ENCODE results near the gene HLA-DPB1.
"Not testable (repeated sequence)": the region's sequence is repeated elsewhere in the genome, so short reads cannot be mapped to it uniquely, and the experiment has no call there.

Gene HLA-DPB1

DNA sequence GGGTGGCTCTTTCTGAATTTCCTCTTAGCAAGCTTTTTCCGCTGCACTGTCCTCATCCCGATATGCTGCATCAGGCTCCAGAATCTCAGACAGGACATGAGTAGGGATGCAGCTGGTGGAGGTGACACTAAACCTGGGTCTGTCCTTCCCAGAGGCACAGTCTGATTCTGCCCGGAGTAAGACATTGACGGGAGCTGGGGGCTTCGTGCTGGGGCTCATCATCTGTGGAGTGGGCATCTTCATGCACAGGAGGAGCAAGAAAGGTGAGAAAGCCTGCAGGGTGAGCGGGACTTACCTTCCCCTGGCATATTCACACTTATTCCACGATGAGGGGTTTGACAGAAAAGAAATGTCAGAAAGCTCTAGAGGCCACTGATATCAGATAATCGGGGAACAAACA is 9.8 kb downstream of the HLA-DPB1 start:
- Histone ChIP-seq H3K4me3 (ENCODE audit: low read depth in 1 of 2, low read length in 2 of 2) (no peak overlapping the region), H3K4me1 (ENCODE audit: control insufficient read depth in 1 of 2, insufficient read depth in 2 of 2, low read length in 2 of 2) (peaks cover 0 to 5% of the 10 kb centered on the region in 2 donors), H3K36me3 (ENCODE audit: control insufficient read depth in 1 of 2, insufficient read depth in 2 of 2, low read length in 2 of 2) (peaks cover 10 to 23% of the 10 kb centered on the region in 2 donors), H3K27me3 (ENCODE audit: low read depth, low read length) (no peaks in the 10 kb centered on the region), H3K9me3 (ENCODE audit: control insufficient read depth in 1 of 2, low read length in 2 of 2) (no peaks in the 10 kb centered on the region), H3K27ac (ENCODE audit: low read length) (no peak overlapping the region)

DNA sequence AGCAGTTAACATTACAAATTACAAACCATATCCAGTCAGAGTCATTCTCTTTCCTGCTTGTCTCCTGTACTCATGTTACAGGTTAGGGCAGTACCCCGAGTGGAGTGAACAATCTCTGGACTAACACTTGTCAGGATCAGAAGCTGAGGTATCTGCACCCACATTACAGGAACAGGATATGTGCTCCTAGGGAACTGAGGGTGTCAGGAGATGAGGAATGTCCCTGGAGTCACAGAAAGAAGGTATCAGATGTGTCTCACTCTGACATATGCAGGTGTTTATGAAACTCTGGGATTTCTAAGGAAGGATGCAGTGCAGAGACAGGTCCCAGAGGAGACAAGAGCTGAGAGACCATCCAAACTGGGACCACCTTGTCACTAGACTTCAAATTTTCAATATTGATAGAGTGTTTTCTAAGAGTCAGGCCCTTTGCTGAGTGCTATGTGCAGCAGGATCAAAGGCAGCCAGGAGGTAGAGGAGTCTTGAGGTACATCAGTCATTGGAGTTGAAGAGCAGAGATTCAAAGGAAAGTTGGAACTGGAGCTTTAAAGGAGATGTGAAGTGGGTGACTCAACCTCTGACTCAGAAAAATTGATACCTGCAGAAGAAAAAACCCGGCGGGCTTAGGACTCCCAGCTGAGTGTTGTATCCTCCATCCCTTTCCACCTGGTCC is 12.6 kb downstream of the HLA-DPB1 start:
- Histone ChIP-seq H3K9me3 (ENCODE audit: control insufficient read depth in 1 of 2, low read length in 2 of 2) (no peaks in the 10 kb centered on the region), H3K4me3 (ENCODE audit: low read depth in 1 of 2, low read length in 2 of 2) (no peak overlapping the region), H3K36me3 (ENCODE audit: control insufficient read depth in 1 of 2, insufficient read depth in 2 of 2, low read length in 2 of 2) (peaks cover 10 to 23% of the 10 kb centered on the region in 2 donors), H3K27ac (ENCODE audit: low read length) (no peak overlapping the region), H3K27me3 (ENCODE audit: low read depth, low read length) (no peaks in the 10 kb centered on the region), H3K4me1 (ENCODE audit: control insufficient read depth in 1 of 2, insufficient read depth in 2 of 2, low read length in 2 of 2) (no peaks in the 10 kb centered on the region)

DNA sequence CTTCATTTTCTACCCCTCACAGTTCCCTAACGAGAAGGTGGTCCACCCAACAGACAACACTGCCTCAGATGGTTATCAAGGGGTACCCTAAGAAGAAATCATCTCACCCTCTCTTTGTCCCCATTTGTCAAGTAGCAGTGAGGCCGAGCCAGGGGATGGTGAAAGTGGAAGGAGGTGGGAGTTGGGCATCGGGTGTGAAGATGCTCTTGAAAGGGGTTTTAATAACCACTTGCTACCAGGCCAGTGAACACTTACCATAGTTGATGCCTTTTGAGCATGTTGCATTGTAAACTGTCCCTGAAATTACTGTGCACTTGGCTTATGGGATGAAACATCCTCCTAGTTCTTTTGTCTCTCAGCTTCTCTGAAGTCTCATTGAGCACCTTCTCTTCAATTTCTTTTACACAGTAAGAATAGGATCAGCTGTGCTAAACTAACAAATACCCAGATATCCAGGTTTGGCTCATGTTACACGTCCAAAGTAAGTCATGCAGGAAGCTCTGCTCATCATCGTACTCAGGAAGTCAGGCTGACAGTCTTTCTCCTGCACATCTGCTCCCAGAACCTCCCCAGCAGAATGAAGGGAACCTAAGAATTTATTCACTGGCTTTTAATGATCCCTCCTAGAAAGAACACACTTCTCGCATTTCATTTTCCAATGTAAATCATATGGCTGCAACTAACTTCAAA is 13.3 kb downstream of the HLA-DPB1 start:
- no peaks in the 10 kb centered on the region for H3K27me3 ChIP-seq (ENCODE audit: low read depth, low read length)
- no peak overlapping the region for H3K27ac ChIP-seq (ENCODE audit: low read length)
- H3K36me3 ChIP-seq (ENCODE audit: control insufficient read depth in 1 of 2, insufficient read depth in 2 of 2, low read length in 2 of 2), result peaks cover 10 to 23% of the 10 kb centered on the region in 2 donors
- no peak overlapping the region for H3K4me3 ChIP-seq (ENCODE audit: low read depth in 1 of 2, low read length in 2 of 2)
- H3K9me3 ChIP-seq (ENCODE audit: control insufficient read depth in 1 of 2, low read length in 2 of 2), result no peaks in the 10 kb centered on the region
- no peaks in the 10 kb centered on the region for H3K4me1 ChIP-seq (ENCODE audit: control insufficient read depth in 1 of 2, insufficient read depth in 2 of 2, low read length in 2 of 2)

DNA sequence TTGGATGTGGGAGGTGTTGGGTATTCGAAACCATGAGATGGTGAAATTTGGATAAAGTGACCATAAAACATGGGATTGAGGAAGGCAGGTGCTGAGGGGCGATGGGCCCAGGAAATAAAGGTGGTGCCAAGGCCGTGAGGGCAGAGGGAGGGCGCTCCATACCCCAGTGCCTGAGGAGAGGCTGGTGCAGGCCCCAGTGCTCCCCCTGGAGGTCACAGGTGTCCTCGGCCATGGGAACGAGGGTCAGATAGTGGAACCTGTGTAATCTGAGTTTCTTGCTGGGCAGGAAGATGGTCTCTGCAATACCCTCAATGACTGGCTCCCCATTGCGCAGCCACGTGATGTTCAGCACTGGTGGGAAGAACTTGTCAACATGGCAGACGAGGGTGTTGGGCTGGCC is 16.2 kb downstream of the HLA-DPB1 start:
- no peak overlapping the region for H3K27ac ChIP-seq (ENCODE audit: low read length)
- no peaks in the 10 kb centered on the region for H3K27me3 ChIP-seq (ENCODE audit: low read depth, low read length)
- H3K36me3 ChIP-seq (ENCODE audit: control insufficient read depth in 1 of 2, insufficient read depth in 2 of 2, low read length in 2 of 2), result peaks cover 3 to 6% of the 10 kb centered on the region in 2 donors
- H3K9me3 ChIP-seq (ENCODE audit: control insufficient read depth in 1 of 2, low read length in 2 of 2), result no peaks in the 10 kb centered on the region
- no peak overlapping the region for H3K4me3 ChIP-seq (ENCODE audit: low read depth in 1 of 2, low read length in 2 of 2)
- H3K4me1 ChIP-seq (ENCODE audit: control insufficient read depth in 1 of 2, insufficient read depth in 2 of 2, low read length in 2 of 2), result no peaks in the 10 kb centered on the region

DNA sequence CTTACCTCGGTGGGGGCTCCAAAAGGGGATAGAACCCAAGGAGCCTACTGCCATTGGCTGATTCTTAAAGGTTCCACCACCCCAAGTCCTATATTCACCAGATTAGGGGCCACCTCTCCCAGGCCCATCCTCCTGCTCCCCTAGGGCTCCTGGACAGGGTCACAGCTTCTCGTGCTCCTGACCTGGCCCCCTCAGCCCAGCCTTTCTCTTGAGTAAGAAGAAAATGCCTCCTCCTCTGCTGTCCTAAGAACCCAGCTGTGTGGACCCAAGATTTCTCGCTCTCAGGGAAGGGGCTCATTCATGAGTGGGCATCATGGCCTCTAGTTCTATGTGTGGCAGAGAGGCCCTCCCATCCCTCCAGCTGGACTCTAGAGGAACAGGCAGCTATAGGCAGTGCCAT is 16.6 kb downstream of the HLA-DPB1 start:
- Histone ChIP-seq H3K27me3 (ENCODE audit: low read depth, low read length) (no peaks in the 10 kb centered on the region), H3K4me1 (ENCODE audit: control insufficient read depth in 1 of 2, insufficient read depth in 2 of 2, low read length in 2 of 2) (no peaks in the 10 kb centered on the region), H3K27ac (ENCODE audit: low read length) (no peak overlapping the region), H3K4me3 (ENCODE audit: low read depth in 1 of 2, low read length in 2 of 2) (no peak overlapping the region), H3K36me3 (ENCODE audit: control insufficient read depth in 1 of 2, insufficient read depth in 2 of 2, low read length in 2 of 2) (peaks cover 1 to 6% of the 10 kb centered on the region in 2 donors), H3K9me3 (ENCODE audit: control insufficient read depth in 1 of 2, low read length in 2 of 2) (no peaks in the 10 kb centered on the region)

DNA sequence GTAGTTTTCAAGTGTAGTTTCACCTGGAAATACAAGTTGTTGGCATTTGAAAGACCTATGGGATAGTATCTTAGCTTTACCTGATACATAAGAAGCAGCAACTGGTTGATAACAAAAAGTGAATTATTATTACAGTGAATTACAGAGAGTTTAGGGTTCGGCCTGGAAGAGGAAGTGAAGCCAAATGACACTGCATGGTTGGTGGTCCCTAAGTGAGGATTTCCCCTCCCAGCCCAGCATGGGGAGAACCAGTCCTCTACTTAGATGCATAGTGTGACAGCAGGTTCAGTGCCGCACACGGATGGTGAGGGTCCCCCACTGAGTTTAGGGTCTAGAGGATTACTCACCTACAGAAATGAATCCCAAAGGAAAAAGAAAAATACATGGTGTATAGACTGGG is 18.1 kb downstream of the HLA-DPB1 start:
- H3K9me3 ChIP-seq (ENCODE audit: control insufficient read depth in 1 of 2, low read length in 2 of 2), result no peaks in the 10 kb centered on the region
- no peaks in the 10 kb centered on the region for H3K4me1 ChIP-seq (ENCODE audit: control insufficient read depth in 1 of 2, insufficient read depth in 2 of 2, low read length in 2 of 2)
- H3K36me3 ChIP-seq (ENCODE audit: control insufficient read depth in 1 of 2, insufficient read depth in 2 of 2, low read length in 2 of 2), result no peaks in the 10 kb centered on the region

DNA sequence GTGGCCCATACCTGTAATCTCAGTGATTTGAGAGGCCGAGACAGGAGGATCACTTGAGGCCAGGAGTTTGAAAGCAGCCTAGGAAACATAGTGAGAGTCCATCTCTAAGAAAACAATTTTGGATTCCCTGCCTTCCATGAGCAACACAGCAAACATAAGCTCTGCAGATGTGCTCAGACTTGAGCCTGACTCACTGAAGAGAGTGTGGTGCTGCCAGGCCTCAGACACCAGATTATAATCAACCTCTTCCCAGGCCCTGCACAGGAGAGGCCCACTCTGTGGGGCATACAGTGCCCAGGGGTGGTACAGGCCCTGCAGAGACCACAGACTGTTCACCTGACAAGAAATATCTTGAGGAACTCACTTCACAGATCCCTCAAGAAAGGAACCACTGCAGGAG is 19.9 kb downstream of the HLA-DPB1 start:
- H3K36me3 ChIP-seq (ENCODE audit: control insufficient read depth in 1 of 2, insufficient read depth in 2 of 2, low read length in 2 of 2), result no peaks in the 10 kb centered on the region
- no peak overlapping the region for H3K27ac ChIP-seq (ENCODE audit: low read length)
- H3K4me1 ChIP-seq (ENCODE audit: control insufficient read depth in 1 of 2, insufficient read depth in 2 of 2, low read length in 2 of 2), result no peaks in the 10 kb centered on the region
- no peak overlapping the region for H3K4me3 ChIP-seq (ENCODE audit: low read depth in 1 of 2, low read length in 2 of 2)
- peaks cover 0 to 4% of the 10 kb centered on the region in 2 donors for H3K9me3 ChIP-seq (ENCODE audit: control insufficient read depth in 1 of 2, low read length in 2 of 2)
- no peaks in the 10 kb centered on the region for H3K27me3 ChIP-seq (ENCODE audit: low read depth, low read length)

More for the DNA sequence above, 18.1 kb downstream of the HLA-DPB1 start:
- H3K27ac ChIP-seq (ENCODE audit: low read length), result no peak overlapping the region
- no peaks in the 10 kb centered on the region for H3K27me3 ChIP-seq (ENCODE audit: low read depth, low read length)
- no peak overlapping the region for H3K4me3 ChIP-seq (ENCODE audit: low read depth in 1 of 2, low read length in 2 of 2)

DNA sequence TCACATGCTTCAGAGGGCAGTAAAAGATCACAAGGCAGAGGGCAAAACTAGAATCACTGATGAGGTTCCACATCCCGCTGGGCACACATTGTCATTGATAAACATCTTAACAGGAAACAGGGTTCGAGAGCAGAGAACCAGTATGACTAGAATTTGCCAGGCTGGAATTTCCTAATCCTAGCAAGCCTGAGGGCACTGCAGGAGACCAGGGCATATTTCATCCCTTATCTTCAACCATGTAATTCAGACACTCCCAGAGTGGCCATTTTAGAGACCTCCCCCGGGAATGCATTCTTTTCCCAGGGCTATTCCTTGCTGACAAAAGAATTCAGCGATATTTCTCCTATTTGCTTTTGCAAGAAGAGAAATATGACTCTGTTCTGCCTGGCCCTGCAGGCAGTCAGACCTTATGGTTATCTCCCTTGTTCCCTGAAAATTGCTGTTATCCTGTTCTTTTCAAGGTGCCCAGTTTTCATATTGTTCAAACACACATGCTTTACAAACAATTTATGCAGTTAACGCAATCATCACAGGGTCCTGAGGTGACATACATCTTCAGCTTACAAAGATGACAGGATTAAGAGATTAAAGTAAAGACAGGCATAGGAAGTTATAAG is 25.4 kb downstream of the HLA-DPB1 start:
- not testable (repeated sequence) for H3K36me3 ChIP-seq (ENCODE audit: control insufficient read depth in 1 of 2, insufficient read depth in 2 of 2, low read length in 2 of 2); H3K4me3 ChIP-seq (ENCODE audit: low read depth in 1 of 2, low read length in 2 of 2); H3K27me3 ChIP-seq (ENCODE audit: low read depth, low read length); H3K4me1 ChIP-seq (ENCODE audit: control insufficient read depth in 1 of 2, insufficient read depth in 2 of 2, low read length in 2 of 2); H3K27ac ChIP-seq (ENCODE audit: low read length)
- H3K9me3 ChIP-seq (ENCODE audit: control insufficient read depth in 1 of 2, low read length in 2 of 2), result peaks cover 0 to 10% of the 10 kb centered on the region in 2 donors

DNA sequence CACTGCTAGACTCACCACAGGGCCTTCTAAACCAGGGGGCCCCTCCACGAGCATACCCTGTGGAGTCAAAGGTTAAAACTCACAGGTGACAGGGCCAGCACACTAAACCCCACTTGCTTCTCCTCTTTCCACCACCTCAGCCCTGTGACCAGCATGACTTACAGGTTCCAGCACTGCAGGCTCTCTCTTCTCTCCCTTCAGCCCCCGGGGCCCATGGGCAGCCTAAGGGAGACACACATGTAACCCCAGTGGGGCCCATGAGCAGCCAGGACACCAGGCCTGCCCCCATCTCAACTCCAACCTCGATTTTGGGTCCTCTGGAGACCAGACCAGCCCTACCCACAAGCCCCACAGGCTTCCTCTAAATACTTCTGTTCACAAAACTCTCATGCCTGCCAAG is 28.0 kb downstream of the HLA-DPB1 start:
- no peak overlapping the region for H3K4me3 ChIP-seq (ENCODE audit: low read depth in 1 of 2, low read length in 2 of 2)
- no peaks in the 10 kb centered on the region for H3K27me3 ChIP-seq (ENCODE audit: low read depth, low read length)
- H3K27ac ChIP-seq (ENCODE audit: low read length), result no peak overlapping the region
- H3K4me1 ChIP-seq (ENCODE audit: control insufficient read depth in 1 of 2, insufficient read depth in 2 of 2, low read length in 2 of 2), result no peaks in the 10 kb centered on the region
- peaks cover 0 to 10% of the 10 kb centered on the region in 2 donors for H3K9me3 ChIP-seq (ENCODE audit: control insufficient read depth in 1 of 2, low read length in 2 of 2)
- no peaks in the 10 kb centered on the region for H3K36me3 ChIP-seq (ENCODE audit: control insufficient read depth in 1 of 2, insufficient read depth in 2 of 2, low read length in 2 of 2)

DNA sequence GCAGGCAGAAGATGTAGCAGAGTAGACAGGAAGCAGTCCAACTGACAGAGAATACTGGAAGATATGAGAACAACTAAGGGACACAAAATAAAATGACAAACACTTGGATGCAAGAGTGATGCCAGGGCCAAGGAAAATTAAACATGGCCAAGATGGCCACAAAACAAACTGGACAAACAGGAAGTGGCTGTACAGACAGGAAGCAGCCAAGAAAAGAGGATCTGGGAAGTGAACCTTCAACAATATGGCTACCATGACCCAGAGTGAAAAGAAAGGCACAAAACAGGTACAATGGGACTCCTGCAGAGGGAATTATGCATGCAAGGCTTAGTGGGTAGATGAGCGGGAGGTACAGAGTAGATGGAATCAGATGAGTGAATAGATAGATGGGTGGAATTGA is 29.1 kb downstream of the HLA-DPB1 start:
- H3K4me3 ChIP-seq (ENCODE audit: low read depth in 1 of 2, low read length in 2 of 2), result no peak overlapping the region
- H3K4me1 ChIP-seq (ENCODE audit: control insufficient read depth in 1 of 2, insufficient read depth in 2 of 2, low read length in 2 of 2), result no peaks in the 10 kb centered on the region
- H3K9me3 ChIP-seq (ENCODE audit: control insufficient read depth in 1 of 2, low read length in 2 of 2), result peaks cover 0 to 10% of the 10 kb centered on the region in 2 donors
- no peaks in the 10 kb centered on the region for H3K36me3 ChIP-seq (ENCODE audit: control insufficient read depth in 1 of 2, insufficient read depth in 2 of 2, low read length in 2 of 2)
- no peak overlapping the region for H3K27ac ChIP-seq (ENCODE audit: low read length)
- no peaks in the 10 kb centered on the region for H3K27me3 ChIP-seq (ENCODE audit: low read depth, low read length)

DNA sequence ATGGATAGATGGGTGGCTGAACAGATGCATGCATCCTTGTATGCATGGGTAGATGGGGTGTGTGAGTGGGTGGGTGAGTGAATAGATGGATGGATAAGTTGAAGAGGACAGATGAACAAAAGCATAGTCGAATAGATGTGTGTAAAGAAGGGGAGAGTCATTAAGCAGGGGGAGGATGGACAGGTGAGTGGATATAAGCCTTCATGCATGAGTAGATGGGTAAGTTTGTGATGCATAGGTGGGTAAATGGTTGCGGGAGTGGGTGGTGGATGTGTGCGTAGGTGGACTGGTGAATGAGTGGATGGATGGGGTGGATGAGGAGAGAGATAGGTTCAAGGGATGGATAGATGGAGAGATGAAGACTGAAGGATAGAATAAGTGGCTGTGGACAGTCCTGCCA is 29.6 kb downstream of the HLA-DPB1 start:
- Histone ChIP-seq H3K27me3 (ENCODE audit: low read depth, low read length) (no peaks in the 10 kb centered on the region), H3K27ac (ENCODE audit: low read length) (no peak overlapping the region), H3K36me3 (ENCODE audit: control insufficient read depth in 1 of 2, insufficient read depth in 2 of 2, low read length in 2 of 2) (no peaks in the 10 kb centered on the region), H3K9me3 (ENCODE audit: control insufficient read depth in 1 of 2, low read length in 2 of 2) (peaks cover 0 to 10% of the 10 kb centered on the region in 2 donors), H3K4me3 (ENCODE audit: low read depth in 1 of 2, low read length in 2 of 2) (no peak overlapping the region), H3K4me1 (ENCODE audit: control insufficient read depth in 1 of 2, insufficient read depth in 2 of 2, low read length in 2 of 2) (no peaks in the 10 kb centered on the region)
